ENCODE results near the gene GATA2.

Gene GATA2

DNA sequence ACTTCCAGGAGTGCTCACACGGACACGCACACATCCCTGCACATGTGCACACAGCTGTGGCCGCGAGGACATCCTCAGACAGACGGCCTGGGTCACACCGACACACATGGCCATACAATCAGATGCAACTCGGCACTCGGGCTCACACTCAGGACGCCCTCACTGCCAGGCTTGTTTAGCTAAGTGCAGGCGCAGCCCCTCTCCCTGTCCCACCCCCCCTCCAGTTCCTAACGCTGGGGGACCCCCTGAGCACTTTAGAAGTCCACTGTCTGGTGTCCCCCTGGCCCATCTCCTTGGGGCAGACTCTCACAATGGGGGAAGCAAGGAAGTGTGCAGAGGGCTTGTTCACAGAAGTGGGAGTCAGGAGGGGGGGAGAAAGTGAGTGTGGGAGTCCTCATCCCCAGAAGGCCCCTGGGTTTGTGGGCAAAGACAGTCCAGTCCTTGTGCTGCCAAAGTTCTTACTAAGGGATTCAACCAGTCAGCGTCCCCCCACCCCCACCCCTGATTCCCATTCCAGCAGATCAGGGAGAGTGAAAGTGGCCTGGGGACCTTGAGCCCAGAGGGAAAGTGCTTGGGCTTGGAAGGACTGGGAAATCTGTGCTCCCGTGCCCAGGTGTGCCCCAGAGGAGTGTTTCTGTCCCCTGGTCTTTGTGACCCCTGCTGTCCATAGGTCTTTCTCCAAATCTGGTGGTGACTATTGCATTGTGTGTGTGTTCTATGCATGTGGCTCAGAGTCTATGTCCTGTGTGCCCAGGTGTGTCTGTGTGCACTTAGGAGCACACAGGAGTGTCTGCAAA is 767 bp upstream of the GATA2 start:
- no peak for ATAC-seq
- no peak for TF ChIP-seq ZNF70 (CRISPR knock-in tag; IDR thresholded peaks at IDR 0.05)
- TF ChIP-seq PPARA (CRISPR knock-in tag; IDR thresholded peaks at IDR 0.05; ENCODE audit: borderline replicate concordance): no peak
- no peak for TF ChIP-seq OSR1 (CRISPR knock-in tag; IDR thresholded peaks at IDR 0.05)
- TF ChIP-seq SNAI2 (CRISPR knock-in tag; IDR thresholded peaks at IDR 0.05): no peak
- no peak for TF ChIP-seq ISL1 (CRISPR knock-in tag; IDR thresholded peaks at IDR 0.05)
- TF ChIP-seq ZFP30 (CRISPR knock-in tag; IDR thresholded peaks at IDR 0.05): no peak
- no peak for TF ChIP-seq BACH2 (CRISPR knock-in tag; IDR thresholded peaks at IDR 0.05; ENCODE audit: borderline replicate concordance)
- no peak for TF ChIP-seq TCF4 (CRISPR knock-in tag; IDR thresholded peaks at IDR 0.05; ENCODE audit: borderline replicate concordance)
- no peak for TF ChIP-seq ZNF565 (CRISPR knock-in tag; conservative IDR thresholded peaks at IDR 0.05; ENCODE audit: low read depth)

DNA sequence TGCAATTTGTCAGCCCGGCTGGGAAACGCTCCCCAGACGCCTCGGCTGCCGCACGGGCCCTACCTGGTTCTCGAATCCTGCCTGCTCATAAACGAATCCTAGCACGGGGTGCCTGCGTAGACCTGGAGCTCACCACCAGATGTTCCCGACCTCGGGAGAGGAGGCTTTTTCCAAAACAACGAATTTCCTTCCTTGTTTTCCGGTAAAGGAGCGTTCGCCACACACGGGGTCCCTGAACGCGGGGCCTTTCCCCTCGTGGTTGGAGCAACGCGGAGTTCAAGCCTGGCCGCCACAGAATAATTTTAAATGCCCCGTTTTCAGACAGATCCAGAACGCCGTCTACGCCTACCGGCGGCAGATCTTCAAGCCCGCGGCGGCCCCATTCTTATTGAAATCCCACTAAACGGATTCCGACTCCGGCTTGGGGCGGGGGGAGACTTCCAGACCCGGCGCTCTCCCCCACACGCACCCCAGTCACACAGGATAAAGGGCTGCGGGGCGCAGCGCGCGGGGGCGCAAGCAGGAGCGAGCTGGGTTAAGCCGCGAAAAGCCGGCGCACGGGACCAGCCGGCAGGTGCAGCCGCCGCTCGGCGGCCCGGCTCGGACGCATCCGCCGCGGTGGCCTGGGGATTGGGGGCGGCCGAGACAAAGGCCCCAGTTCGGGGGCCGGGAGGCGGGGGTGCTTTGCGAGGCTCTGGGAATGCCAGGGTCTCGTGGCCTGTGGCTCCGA is 895 bp downstream of the GATA2 start:
- no peak for ATAC-seq
- TF ChIP-seq GLIS3 (CRISPR knock-in tag; IDR thresholded peaks at IDR 0.05) (no peak), PPARA (CRISPR knock-in tag; IDR thresholded peaks at IDR 0.05; ENCODE audit: borderline replicate concordance) (no peak)

DNA sequence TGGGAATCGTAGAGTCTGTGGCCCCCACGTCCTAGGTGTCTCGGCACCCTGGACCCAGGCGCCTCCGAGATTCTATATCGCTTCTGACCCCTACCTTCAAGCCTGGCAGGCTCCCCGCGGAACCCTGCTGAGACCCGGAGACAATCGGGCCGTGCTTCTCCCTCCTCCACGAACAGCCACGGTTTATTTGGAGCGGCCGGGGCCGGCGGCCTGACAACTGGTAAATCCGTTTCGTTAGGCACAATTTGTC is 1.4 kb downstream of the GATA2 start:
- no peak for ATAC-seq
- TF ChIP-seq ISL1 (CRISPR knock-in tag; IDR thresholded peaks at IDR 0.05): no peak

DNA sequence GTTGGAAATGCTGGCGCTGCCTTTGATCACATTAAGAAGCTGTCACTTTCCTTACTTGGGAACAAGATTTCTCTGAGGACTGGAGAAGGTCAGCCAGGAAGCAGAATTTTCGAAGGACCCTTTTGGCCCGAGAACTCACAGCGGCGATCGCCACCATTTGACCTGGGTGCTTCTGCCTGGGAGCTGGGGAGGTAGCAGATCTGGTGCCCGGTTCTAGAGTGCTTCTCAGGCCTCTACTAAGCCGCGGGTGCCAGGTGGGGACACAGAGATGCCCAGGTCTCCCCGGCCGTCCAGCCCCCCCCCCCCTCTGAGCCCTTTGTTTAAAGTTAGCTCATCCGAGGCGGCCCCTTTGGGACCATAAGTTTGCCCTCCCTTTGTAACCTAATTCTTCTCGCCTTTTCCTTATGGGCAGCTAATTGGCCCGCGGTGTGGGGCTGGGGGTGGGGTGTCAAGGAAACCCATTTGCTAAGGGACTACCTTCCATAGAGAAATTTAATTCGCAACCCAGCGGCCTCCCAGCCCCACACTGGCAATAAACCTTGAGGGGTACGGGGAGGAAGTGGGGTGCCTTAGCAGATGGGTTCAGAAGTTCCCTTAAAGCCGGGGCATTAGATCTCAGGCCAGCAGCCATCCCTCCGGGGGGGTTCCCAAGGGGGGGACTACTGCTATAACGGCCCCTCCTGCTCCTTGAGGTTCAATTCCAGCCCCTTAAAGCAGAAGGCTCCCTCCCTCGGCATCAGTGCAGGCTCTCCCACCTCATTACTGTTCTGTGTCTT is 1.9 kb downstream of the GATA2 start:
- TF ChIP-seq ZNF8 (CRISPR knock-in tag; IDR thresholded peaks at IDR 0.05) (no peak), PPARA (CRISPR knock-in tag; IDR thresholded peaks at IDR 0.05; ENCODE audit: borderline replicate concordance) (no peak), TOX (CRISPR knock-in tag; IDR thresholded peaks at IDR 0.05; ENCODE audit: borderline replicate concordance) (no peak), ZFP30 (CRISPR knock-in tag; IDR thresholded peaks at IDR 0.05) (no peak), ZC3H10 (CRISPR knock-in tag; IDR thresholded peaks at IDR 0.05) (no peak), BACH2 (CRISPR knock-in tag; IDR thresholded peaks at IDR 0.05; ENCODE audit: borderline replicate concordance) (no peak), ZFP3 (CRISPR knock-in tag; IDR thresholded peaks at IDR 0.05) (no peak), ZNF565 (CRISPR knock-in tag; conservative IDR thresholded peaks at IDR 0.05; ENCODE audit: low read depth) (no peak), OSR1 (CRISPR knock-in tag; IDR thresholded peaks at IDR 0.05) (no peak), ESRRG (CRISPR knock-in tag; IDR thresholded peaks at IDR 0.05) (no peak)
- TF ChIP-seq, protein P1, sequence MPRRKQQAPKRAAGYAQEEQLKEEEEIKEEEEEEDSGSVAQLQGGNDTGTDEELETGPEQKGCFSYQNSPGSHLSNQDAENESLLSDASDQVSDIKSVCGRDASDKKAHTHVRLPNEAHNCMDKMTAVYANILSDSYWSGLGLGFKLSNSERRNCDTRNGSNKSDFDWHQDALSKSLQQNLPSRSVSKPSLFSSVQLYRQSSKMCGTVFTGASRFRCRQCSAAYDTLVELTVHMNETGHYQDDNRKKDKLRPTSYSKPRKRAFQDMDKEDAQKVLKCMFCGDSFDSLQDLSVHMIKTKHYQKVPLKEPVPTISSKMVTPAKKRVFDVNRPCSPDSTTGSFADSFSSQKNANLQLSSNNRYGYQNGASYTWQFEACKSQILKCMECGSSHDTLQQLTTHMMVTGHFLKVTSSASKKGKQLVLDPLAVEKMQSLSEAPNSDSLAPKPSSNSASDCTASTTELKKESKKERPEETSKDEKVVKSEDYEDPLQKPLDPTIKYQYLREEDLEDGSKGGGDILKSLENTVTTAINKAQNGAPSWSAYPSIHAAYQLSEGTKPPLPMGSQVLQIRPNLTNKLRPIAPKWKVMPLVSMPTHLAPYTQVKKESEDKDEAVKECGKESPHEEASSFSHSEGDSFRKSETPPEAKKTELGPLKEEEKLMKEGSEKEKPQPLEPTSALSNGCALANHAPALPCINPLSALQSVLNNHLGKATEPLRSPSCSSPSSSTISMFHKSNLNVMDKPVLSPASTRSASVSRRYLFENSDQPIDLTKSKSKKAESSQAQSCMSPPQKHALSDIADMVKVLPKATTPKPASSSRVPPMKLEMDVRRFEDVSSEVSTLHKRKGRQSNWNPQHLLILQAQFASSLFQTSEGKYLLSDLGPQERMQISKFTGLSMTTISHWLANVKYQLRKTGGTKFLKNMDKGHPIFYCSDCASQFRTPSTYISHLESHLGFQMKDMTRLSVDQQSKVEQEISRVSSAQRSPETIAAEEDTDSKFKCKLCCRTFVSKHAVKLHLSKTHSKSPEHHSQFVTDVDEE (CRISPR knock-in tag; IDR thresholded peaks at IDR 0.05): no peak
- TF ChIP-seq, protein P2, sequence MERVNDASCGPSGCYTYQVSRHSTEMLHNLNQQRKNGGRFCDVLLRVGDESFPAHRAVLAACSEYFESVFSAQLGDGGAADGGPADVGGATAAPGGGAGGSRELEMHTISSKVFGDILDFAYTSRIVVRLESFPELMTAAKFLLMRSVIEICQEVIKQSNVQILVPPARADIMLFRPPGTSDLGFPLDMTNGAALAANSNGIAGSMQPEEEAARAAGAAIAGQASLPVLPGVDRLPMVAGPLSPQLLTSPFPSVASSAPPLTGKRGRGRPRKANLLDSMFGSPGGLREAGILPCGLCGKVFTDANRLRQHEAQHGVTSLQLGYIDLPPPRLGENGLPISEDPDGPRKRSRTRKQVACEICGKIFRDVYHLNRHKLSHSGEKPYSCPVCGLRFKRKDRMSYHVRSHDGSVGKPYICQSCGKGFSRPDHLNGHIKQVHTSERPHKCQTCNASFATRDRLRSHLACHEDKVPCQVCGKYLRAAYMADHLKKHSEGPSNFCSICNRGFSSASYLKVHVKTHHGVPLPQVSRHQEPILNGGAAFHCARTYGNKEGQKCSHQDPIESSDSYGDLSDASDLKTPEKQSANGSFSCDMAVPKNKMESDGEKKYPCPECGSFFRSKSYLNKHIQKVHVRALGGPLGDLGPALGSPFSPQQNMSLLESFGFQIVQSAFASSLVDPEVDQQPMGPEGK (CRISPR knock-in tag; IDR thresholded peaks at IDR 0.05; ENCODE audit: borderline replicate concordance): no peak
- TF ChIP-seq, protein P3, sequence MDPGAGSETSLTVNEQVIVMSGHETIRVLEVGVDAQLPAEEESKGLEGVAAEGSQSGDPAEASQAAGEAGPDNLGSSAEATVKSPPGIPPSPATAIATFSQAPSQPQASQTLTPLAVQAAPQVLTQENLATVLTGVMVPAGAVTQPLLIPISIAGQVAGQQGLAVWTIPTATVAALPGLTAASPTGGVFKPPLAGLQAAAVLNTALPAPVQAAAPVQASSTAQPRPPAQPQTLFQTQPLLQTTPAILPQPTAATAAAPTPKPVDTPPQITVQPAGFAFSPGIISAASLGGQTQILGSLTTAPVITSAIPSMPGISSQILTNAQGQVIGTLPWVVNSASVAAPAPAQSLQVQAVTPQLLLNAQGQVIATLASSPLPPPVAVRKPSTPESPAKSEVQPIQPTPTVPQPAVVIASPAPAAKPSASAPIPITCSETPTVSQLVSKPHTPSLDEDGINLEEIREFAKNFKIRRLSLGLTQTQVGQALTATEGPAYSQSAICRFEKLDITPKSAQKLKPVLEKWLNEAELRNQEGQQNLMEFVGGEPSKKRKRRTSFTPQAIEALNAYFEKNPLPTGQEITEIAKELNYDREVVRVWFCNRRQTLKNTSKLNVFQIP (CRISPR knock-in tag; IDR thresholded peaks at IDR 0.05; ENCODE audit: borderline replicate concordance, low read depth): no peak
- TF ChIP-seq, protein P4, sequence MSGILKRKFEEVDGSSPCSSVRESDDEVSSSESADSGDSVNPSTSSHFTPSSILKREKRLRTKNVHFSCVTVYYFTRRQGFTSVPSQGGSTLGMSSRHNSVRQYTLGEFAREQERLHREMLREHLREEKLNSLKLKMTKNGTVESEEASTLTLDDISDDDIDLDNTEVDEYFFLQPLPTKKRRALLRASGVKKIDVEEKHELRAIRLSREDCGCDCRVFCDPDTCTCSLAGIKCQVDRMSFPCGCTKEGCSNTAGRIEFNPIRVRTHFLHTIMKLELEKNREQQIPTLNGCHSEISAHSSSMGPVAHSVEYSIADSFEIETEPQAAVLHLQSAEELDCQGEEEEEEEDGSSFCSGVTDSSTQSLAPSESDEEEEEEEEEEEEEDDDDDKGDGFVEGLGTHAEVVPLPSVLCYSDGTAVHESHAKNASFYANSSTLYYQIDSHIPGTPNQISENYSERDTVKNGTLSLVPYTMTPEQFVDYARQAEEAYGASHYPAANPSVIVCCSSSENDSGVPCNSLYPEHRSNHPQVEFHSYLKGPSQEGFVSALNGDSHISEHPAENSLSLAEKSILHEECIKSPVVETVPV (CRISPR knock-in tag; IDR thresholded peaks at IDR 0.05): no peak
- ATAC-seq: no peak

Measured in SK-N-SH treated with all-trans-retinoic acid at 6 μM for 48 hours (cell line).